Heart left ventricle (tissue), 16 donors: ENCODE measurements around the gene CEACAM16. TPM values are rescaled to one million over a fixed set of nuclear protein-coding genes. Genes with fewer than 3 reads are reported as not detected.

Source experiments
- ATAC-seq, 4 donors: fragments of 200-7000 bp; cut with Tn5 transposase; one replicate each; pipeline ENCODE4 v1.9.1; 2020 to 2022; ENCODE audit warnings: moderate library complexity in 4 of 4, mild to moderate bottlenecking in 3 of 4, moderate number of reproducible peaks in 1 of 4
- DNase-seq, 5 donors: peaks; one replicate each; pipeline ENCODE4 v3.0.0-alpha.2; 2020
- H3K27ac ChIP-seq, 12 donors: fragments of 200-600 bp; sonication (generic) in 4 of 12; one replicate each; pipeline versions ENCODE4 v1.5.0 to v1.8.0; 2016 to 2022; ENCODE audit warnings: mild to moderate bottlenecking in 2 of 12
- H3K27me3 ChIP-seq, 9 donors: fragments of 200-600 bp; sonication (generic) in 2 of 9; one replicate each; pipeline versions ENCODE4 v1.5.1 to v1.8.0; 2016 to 2022; ENCODE audit warnings: mild to moderate bottlenecking in 3 of 9
- H3K36me3 ChIP-seq, 9 donors: fragments of 200-600 bp; sonication (generic) in 2 of 9; one replicate each; pipeline versions ENCODE4 v1.5.0 to v1.8.0; 2018 to 2022; ENCODE audit warnings: mild to moderate bottlenecking in 2 of 9
- H3K4me1 ChIP-seq, 12 donors: fragments of 200-600 bp; sonication (generic) in 4 of 12; one replicate each; pipeline versions ENCODE4 v1.5.0 to v1.8.0; 2016 to 2022; ENCODE audit warnings: mild to moderate bottlenecking in 3 of 12
- H3K4me3 ChIP-seq, 12 donors: fragments of 200-600 bp; sonication (generic) in 4 of 12; one replicate each; pipeline versions ENCODE4 v1.5.0 to v1.8.0; 2017 to 2022; ENCODE audit warnings: mild to moderate bottlenecking in 9 of 12, moderate library complexity in 4 of 12
- H3K9me3 ChIP-seq, 12 donors: fragments of 200-600 bp; sonication (generic) in 4 of 12; one replicate each; pipeline versions ENCODE4 v1.5.0 to v1.8.0; 2016 to 2022; ENCODE audit warnings: mild to moderate bottlenecking in 1 of 12
- POLR2A ChIP-seq, 2 donors: fragments of 450-650 bp; IDR thresholded peaks; one replicate each; pipeline ENCODE4 v1.6.1; 2017; ENCODE audit warnings: antibody characterized with exemption in 2 of 2, mild to moderate bottlenecking in 2 of 2, moderate library complexity in 2 of 2
- WGBS, 4 donors: extraction: QIAGEN DNeasy Blood & Tissue Kit in 2 of 4; methylation state at CpG; one replicate each; pipeline versions ENCODE4 v1.1.5 to v1.1.7; 2013 to 2018; 5-methylcytosine and 5-hydroxymethylcytosine counted together
- intact Hi-C, 10 donors: fragments of 100-400 bp; cut with DNase I; formaldehyde crosslinking; loops; one replicate each; pipeline versions ENCODE4 v1.11.1 to v1.14.2; 2022
- polyA plus RNA-seq, 2 donors: library from polyadenylated mRNA; stranded (reverse); fragments of 200-250 nt; gene quantifications; one replicate each; pipeline ENCODE4 v1.2.3, GENCODE V29; 2013
- total RNA-seq, 9 donors: library from RNA; depleted of rRNA in 2 of 9; stranded (reverse); fragments of >200 nt in 2 of 9; fragmentation: NEBNext Ultra II Directional in 3 of 9; extraction: Animal tissue kit (Norgen Biotek cat#: 25700) in 3 of 9; gene quantifications; one replicate each; pipeline versions ENCODE4 v1.1.0 to v1.2.4, GENCODE V29; 2016 to 2023
- TF ChIP-seq, protein P1 (sequence below), 12 donors: fragments of 200-600 bp; sonication (generic) in 4 of 12; IDR thresholded peaks; one replicate each; pipeline versions ENCODE4 v1.5.0 to v1.8.0; 2018 to 2022; ENCODE audit warnings: antibody characterized with exemption in 12 of 12, mild to moderate bottlenecking in 5 of 12
- donor health status: ischemic (EF 13 %, LVEDD 7.1; RV severe dilation, severe dysfunction).
- donor health status: healthy with polysubstance abuse.
- donor health status: DM: no; HTN: yes; CAD: no.
- donor health status: DM: no; HTN: no; CAD: no.
- donor health status: ischemic (EF 25% LVEDD 6.9; RV normal size, moderate dysfunction).
- donor health status: ischemic (EF 25% LVEDD 5.7; RV mildly dilated, moderate dysfunction).
- donor health status: healthy.
- donor health status: DM: yes; HTN: yes; CAD: no.
- donor health status: ischemic (EF 35%, LVEDD 5.7; RV mildly dilated, moderate dysfunction).
- donor health status: nonischemic (EF 11% LVEDD 7.7; RV severe dilation, severe dysfunction).
- donor health status: DM: yes; HTN: yes; CAD: no.
- donor health status: PGD.
- donor health status: ischemic (EF 29% LVEDD 5.4; RV normal size, mild dysfunction).
- donor health status: nonischemic (EF 23%, LVEDD 6.1; RV moderate dilation, normal function).

The CEACAM16 gene
- total and polyA plus RNA-seq, 11 donors, result not detected

DNA sequence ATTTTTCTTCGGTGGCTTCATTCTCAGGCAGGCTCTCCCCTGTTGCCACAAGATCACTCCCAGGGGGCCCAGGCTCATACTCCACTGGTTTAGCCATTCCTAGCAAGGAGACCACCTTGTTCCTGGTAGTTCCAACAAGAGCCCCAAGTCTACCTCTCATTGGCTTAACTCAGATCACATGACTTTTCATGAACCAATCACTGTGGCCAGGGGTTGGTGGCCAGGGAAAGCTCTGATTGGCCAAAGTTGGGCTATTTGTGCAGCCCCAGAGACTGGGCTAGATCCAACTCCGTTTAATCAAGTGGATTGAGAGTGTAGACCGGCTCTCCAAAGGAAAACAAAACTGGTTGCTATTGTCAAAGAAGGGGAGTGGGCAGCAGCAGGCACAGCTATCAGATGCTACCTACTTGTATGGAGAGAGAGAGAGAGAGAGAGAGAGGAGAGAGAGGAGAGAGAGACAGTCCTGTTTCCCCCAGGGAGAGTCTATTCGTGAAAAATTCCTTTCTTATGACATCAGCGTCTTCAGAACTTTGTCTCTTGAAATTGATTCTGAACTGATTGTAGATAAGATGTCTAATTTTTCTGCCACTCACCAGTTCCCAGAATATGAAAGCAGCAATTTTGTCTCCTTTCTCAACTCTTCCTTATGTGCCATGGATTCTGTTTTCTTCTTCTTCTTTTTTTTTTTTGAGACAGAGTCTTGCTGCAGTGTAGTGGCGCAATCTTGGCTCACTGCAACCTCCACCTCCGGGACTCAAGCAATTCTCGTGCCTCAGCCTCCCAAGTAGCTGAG is 21.7 kb upstream of the CEACAM16 start:
- intact Hi-C loops, result no loop called here
- Histone ChIP-seq H3K27ac (no peak overlapping the region), H3K9me3 (no peaks in the 10 kb centered on the region), H3K4me3 (no peak overlapping the region), H3K36me3 (peaks cover 0 to 18% (median 0%) of the 10 kb centered on the region in 9 donors), H3K4me1 (peaks cover 0 to 11% (median 0%) of the 10 kb centered on the region in 12 donors), H3K27me3 (no peaks in the 10 kb centered on the region)
- ATAC-seq (no peak), DNase-seq (peak in 1 of 5 donors; percentile 30)
- 58 to 71% (median 67%) methylated on average over 8 of the region's 8 CpGs for WGBS, 4 donors
- TF ChIP-seq, protein P1, sequence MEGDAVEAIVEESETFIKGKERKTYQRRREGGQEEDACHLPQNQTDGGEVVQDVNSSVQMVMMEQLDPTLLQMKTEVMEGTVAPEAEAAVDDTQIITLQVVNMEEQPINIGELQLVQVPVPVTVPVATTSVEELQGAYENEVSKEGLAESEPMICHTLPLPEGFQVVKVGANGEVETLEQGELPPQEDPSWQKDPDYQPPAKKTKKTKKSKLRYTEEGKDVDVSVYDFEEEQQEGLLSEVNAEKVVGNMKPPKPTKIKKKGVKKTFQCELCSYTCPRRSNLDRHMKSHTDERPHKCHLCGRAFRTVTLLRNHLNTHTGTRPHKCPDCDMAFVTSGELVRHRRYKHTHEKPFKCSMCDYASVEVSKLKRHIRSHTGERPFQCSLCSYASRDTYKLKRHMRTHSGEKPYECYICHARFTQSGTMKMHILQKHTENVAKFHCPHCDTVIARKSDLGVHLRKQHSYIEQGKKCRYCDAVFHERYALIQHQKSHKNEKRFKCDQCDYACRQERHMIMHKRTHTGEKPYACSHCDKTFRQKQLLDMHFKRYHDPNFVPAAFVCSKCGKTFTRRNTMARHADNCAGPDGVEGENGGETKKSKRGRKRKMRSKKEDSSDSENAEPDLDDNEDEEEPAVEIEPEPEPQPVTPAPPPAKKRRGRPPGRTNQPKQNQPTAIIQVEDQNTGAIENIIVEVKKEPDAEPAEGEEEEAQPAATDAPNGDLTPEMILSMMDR (IDR thresholded peaks at IDR 0.05), result no peak
- no peak for TF ChIP-seq POLR2A (IDR thresholded peaks at IDR 0.05)

DNA sequence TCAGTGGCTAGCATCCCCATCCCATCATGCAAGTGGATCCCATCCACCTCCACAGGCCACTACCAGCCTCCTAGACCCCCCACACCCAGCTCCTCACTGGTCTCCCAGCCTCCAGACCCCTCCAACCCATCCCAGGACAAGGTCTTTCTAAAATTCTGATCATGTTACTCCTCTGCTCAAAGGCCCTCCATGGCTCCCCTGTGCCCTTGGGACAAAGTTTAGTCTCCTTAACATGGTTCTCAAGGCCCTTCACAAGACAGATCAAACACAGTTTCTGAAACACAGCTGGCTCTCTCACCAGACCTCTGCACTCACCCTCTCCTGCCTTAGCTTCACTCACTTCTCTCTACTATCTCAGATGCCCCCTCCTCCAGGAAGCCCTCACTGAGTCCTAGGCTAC is 18.4 kb upstream of the CEACAM16 start:
- peaks cover 0 to 35% (median 2%) of the 10 kb centered on the region in 12 donors for H3K4me1 ChIP-seq
- no peaks in the 10 kb centered on the region for H3K9me3 ChIP-seq
- H3K27ac ChIP-seq, result no peak overlapping the region
- DNase-seq (no peak), ATAC-seq (no peak)
- intact Hi-C loops, result loop anchor here in 2 of 10 donors (10.0 kb wide), 1 partner anchor 164 kb away; the partner anchor contains the start of gene NECTIN2 (in 2 of the 2)
- no peak overlapping the region for H3K4me3 ChIP-seq
- no peaks in the 10 kb centered on the region for H3K27me3 ChIP-seq
- peaks cover 0 to 21% (median 0%) of the 10 kb centered on the region in 9 donors for H3K36me3 ChIP-seq
- no peak for TF ChIP-seq POLR2A (IDR thresholded peaks at IDR 0.05)
- TF ChIP-seq, protein P1 (IDR thresholded peaks at IDR 0.05), result no peak

DNA sequence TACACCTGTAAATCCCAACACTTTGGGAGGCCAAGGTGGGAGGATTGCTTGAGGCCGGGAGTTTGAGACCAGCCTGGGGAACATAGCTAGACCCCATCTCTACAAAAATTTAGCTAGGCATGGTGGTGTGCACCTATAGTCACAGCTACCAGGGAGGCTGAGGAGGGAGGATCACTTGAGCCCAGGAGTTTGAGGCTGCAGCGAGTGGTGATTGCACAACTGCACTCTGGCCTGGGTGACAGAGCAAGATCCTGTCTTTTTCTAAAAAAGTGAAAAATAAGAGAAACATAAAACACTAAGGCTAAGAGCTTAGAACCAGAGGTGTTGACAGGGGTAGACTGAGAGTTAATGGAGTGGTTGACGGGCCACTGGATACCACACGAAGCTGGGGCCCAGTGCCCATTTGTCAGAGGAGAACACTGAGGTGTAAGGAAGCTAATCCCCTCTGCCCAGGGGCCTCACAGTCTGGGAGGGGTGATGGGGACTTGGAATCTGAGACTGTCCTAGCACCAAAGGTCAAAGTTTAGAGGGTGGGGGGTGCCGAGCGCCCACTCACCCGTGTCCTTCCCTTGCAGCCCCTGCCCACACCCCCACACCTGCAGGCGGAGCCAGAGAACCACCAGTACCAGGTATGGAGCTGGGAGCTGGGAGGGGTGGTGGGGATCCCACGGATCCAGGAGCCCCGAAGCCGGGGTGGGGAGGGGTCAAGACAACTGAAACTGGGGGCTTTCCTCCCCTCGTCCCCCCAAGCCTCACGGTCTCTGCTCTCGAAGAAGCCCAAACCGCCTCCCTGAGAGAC is 16.8 kb upstream of the CEACAM16 start:
- intact Hi-C loops, result loop anchor here in 2 of 10 donors (10.0 kb wide), 1 partner anchor 163 kb away; the partner anchor contains the start of gene NECTIN2 (in 2 of the 2)
- H3K27ac ChIP-seq, result no peak overlapping the region
- no peaks in the 10 kb centered on the region for H3K27me3 ChIP-seq
- peaks cover 0 to 13% (median 0%) of the 10 kb centered on the region in 9 donors for H3K36me3 ChIP-seq
- ATAC-seq (no peak), DNase-seq (peak in 1 of 5 donors; percentile 44)
- 85 to 91% (median 89%) methylated on average over 14 to 15 of the region's 15 CpGs for WGBS, 4 donors
- H3K4me1 ChIP-seq, result peaks cover 0 to 47% (median 6%) of the 10 kb centered on the region in 12 donors
- no peaks in the 10 kb centered on the region for H3K9me3 ChIP-seq
- TF ChIP-seq, protein P1 (IDR thresholded peaks at IDR 0.05), result no peak
- no peak for TF ChIP-seq POLR2A (IDR thresholded peaks at IDR 0.05)
- H3K4me3 ChIP-seq, result no peak overlapping the region

DNA sequence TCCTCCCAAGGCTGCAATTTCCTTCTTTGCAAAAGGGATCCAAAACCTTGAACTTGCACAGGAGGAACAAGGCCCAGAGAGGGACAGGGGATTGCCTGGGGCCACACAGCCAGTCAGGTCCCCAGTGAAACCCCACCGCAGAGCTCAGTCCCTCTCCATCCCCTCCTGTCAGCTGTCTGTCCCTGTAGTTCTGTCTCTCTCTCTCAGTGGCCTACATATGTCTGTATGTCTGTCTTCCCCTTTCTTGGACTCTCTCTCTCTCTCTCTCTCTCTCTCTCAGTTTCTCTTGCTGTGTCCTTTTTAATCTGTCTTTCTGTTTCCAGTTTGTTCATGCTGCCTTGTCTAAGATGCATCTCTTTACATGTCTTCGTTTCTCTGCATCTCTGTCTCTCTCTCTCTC is 16.1 kb upstream of the CEACAM16 start:
- Histone ChIP-seq H3K9me3 (no peaks in the 10 kb centered on the region), H3K36me3 (peaks cover 0 to 13% (median 0%) of the 10 kb centered on the region in 9 donors), H3K27ac (no peak overlapping the region), H3K4me1 (peaks cover 0 to 48% (median 6%) of the 10 kb centered on the region in 12 donors), H3K4me3 (no peak overlapping the region), H3K27me3 (no peaks in the 10 kb centered on the region)
- TF ChIP-seq, protein P1 (IDR thresholded peaks at IDR 0.05), result no peak
- TF ChIP-seq POLR2A (IDR thresholded peaks at IDR 0.05), result no peak
- DNase-seq, result no peak
- intact Hi-C loops, result loop anchor here in 2 of 10 donors (10.0 kb wide), 1 partner anchor 162 kb away; the partner anchor contains the start of gene NECTIN2 (in 2 of the 2)
- 88 to 98% (median 91%) methylated on average over 2 of the region's 2 CpGs for WGBS, 4 donors
- no peak for ATAC-seq
